ENCODE measurements around the gene GRAMD2A. TPM values are rescaled to one million over a fixed set of nuclear protein-coding genes. Genes with fewer than 3 reads are reported as not detected.

GRAMD2A gene
- total and polyA plus RNA-seq, 7 donors: 0.16 to 4.3 (median 1.6) TPM; not detected in 1

DNA sequence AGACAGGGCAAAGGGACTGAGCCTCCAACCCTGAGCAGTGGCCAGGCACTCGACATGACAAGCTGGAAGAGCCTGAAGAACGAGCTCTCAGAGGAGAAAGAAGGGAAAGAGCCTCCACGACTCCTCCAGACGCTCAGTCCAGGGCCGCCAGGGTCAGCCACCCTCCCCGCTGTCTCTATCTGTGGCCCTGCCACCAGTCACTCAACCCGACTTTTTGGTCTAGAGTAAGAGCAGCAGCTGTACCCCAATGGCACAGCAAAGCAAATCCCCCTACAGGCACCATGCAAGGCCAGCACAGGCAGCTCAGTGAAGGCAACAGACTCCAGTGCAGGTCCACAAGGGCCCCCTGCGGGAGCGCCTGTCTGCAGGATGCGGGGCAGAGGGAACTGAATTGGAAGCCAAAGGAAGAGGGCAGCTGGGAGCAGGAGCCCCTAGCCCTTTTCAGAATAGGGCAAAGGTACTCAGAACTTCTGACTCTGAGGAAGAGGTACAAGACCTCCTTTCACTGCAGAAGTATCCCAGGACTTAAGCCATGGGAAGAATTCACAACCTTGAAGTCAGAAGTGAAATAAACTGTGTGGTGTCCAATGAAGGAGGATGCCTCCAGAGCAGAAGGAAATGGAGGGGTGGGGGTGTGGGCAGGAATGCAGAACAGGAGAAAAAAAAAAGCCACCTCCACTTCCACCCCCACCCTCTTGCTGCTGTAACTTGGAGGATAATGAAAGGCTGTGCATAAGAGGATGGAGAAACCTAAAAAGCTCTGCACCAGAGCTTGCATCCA lies 8.5 kb upstream of the GRAMD2A start:
- intact Hi-C loops (cut with DNase I): no loop called here
- H3K27ac ChIP-seq: no peak overlapping the region
- WGBS, 2 donors: 92 to 96% methylated on average over 10 of the region's 10 CpGs

DNA sequence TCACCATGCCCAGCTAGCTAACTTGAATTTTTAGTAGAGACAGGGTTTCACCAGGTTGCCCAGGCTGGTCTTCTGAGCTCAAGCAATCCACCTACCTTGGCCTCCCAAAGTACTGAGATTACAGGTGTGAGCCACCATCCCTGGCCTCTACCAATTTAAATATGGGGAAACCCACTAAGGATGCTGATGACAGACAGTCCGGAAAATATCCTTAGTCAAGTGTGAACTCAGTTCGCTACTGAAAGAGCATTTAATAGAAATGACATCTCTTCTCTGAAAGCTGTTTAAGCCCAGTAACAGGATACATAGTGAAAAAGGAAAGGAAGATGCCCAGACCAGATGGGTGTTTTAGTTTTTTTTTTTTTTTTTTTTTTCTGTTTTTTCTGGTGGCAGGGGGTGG lies 7.7 kb upstream of the GRAMD2A start:
- no peak for DNase-seq
- intact Hi-C loops (cut with DNase I): no loop called here
- TF ChIP-seq, protein P1, sequence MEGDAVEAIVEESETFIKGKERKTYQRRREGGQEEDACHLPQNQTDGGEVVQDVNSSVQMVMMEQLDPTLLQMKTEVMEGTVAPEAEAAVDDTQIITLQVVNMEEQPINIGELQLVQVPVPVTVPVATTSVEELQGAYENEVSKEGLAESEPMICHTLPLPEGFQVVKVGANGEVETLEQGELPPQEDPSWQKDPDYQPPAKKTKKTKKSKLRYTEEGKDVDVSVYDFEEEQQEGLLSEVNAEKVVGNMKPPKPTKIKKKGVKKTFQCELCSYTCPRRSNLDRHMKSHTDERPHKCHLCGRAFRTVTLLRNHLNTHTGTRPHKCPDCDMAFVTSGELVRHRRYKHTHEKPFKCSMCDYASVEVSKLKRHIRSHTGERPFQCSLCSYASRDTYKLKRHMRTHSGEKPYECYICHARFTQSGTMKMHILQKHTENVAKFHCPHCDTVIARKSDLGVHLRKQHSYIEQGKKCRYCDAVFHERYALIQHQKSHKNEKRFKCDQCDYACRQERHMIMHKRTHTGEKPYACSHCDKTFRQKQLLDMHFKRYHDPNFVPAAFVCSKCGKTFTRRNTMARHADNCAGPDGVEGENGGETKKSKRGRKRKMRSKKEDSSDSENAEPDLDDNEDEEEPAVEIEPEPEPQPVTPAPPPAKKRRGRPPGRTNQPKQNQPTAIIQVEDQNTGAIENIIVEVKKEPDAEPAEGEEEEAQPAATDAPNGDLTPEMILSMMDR (IDR thresholded peaks at IDR 0.05): no peak
- peaks cover 61 to 96% (median 82%) of the 10 kb centered on the region in 4 donors for H3K36me3 ChIP-seq
- 91 to 92% methylated on average over 2 of the region's 2 CpGs for WGBS, 2 donors
- no peak overlapping the region for H3K4me3 ChIP-seq
- H3K27me3 ChIP-seq: no peaks in the 10 kb centered on the region
- no peak overlapping the region for H3K27ac ChIP-seq
- peaks cover 0 to 17% (median 13%) of the 10 kb centered on the region in 4 donors for H3K4me1 ChIP-seq
- H3K9me3 ChIP-seq: no peaks in the 10 kb centered on the region

More for the DNA sequence above, 8.5 kb upstream of the GRAMD2A start:
- H3K4me1 ChIP-seq: peaks cover 0 to 17% (median 13%) of the 10 kb centered on the region in 4 donors
- TF ChIP-seq EP300 (IDR thresholded peaks at IDR 0.05) (no peak), POLR2AphosphoS5 (IDR thresholded peaks at IDR 0.05) (no peak)
- no peak for DNase-seq
- H3K36me3 ChIP-seq: peaks cover 67 to 96% (median 84%) of the 10 kb centered on the region in 4 donors
- H3K4me3 ChIP-seq: no peak overlapping the region
- H3K27me3 ChIP-seq: no peaks in the 10 kb centered on the region
- no peaks in the 10 kb centered on the region for H3K9me3 ChIP-seq

DNA sequence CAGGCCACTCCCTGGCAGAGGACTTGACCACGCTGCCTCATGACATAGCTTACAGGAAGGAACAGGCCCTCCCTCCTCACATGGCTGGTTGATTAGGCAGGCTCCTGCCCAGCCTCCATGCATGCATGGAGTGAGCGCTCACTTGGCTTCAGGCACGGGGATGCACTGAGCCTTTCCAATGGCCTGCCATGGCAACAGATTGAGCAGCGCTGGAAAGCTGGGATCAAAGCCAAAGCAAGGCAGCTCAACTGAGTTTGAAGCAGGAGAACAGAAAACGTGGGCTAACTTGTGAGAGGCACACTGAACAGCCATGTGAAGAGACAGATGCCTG lies 5.9 kb upstream of the GRAMD2A start:
- peak; percentile 84 for DNase-seq
- 53 to 64% methylated on average over 5 of the region's 5 CpGs for WGBS, 2 donors
- Histone ChIP-seq H3K4me3 (no peak overlapping the region), H3K4me1 (peaks cover 0 to 17% (median 13%) of the 10 kb centered on the region in 4 donors), H3K36me3 (peaks cover 50 to 94% (median 76%) of the 10 kb centered on the region in 4 donors), H3K27ac (peak overlapping the region; percentile 34 to 58 (median 45)), H3K9me3 (no peaks in the 10 kb centered on the region), H3K27me3 (no peaks in the 10 kb centered on the region)
- TF ChIP-seq EP300 (IDR thresholded peaks at IDR 0.05) (no peak), POLR2A (IDR thresholded peaks at IDR 0.05) (no peak), POLR2AphosphoS5 (IDR thresholded peaks at IDR 0.05) (peak in 1 of 4 donors; percentile 62)
- TF ChIP-seq, protein P1 (IDR thresholded peaks at IDR 0.05): no peak
- intact Hi-C loops (cut with DNase I): loop anchor here (2.0 kb wide), 1 partner anchor 27 kb away; the partner anchor contains the start of gene PKM

DNA sequence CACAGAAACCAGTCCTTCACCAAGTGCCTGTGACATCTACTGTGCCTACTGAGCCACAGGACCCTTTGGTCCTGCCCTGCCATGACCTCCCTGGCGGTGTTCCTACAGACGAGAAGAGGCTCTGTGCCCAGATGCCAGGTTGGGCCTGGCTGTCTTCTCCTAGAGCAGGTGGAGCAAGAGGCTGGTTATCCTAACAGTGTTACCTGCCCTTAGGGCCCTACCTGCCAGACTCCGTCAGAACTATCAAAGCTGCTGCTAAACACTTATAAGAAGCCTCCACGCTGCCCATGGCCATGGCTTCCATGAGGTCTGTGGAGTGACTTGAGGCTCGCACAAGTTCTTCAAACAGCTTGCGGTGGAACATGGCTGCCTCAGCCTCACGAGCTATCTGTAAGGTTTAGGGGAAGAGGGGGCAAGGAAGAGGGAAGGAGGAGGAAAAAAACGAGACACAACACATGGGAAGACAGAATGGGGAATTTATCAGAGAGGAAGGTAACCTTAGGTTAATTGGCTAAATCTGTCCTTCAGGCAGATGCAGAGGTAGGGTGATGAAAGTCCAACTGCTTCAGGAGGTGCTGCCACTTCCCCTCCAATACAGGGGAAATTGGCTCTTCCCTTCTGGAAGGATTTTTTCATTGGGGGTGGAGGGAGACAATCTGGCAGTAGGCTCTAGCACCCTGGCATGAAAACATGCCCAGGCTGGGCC lies 5.4 kb upstream of the GRAMD2A start:
- intact Hi-C loops (cut with DNase I): loop anchor here (2.0 kb wide), 1 partner anchor 28 kb away; the partner anchor contains the start of gene PKM
- DNase-seq: no peak
- peaks cover 0 to 4% (median 0%) of the 10 kb centered on the region in 3 donors for H3K27me3 ChIP-seq
- peaks cover 45 to 90% (median 71%) of the 10 kb centered on the region in 4 donors for H3K36me3 ChIP-seq
- TF ChIP-seq POLR2AphosphoS5 (IDR thresholded peaks at IDR 0.05): no peak
- no peak for TF ChIP-seq EP300 (IDR thresholded peaks at IDR 0.05)
- TF ChIP-seq POLR2A (IDR thresholded peaks at IDR 0.05): no peak
- TF ChIP-seq, protein P1 (IDR thresholded peaks at IDR 0.05): no peak
- WGBS, 2 donors: 91 to 92% methylated on average over 8 of the region's 8 CpGs
- H3K9me3 ChIP-seq: no peaks in the 10 kb centered on the region
- no peak overlapping the region for H3K4me3 ChIP-seq
- peak overlapping the region; percentile 34 to 58 (median 45) for H3K27ac ChIP-seq
- H3K4me1 ChIP-seq: peaks cover 0 to 17% (median 13%) of the 10 kb centered on the region in 4 donors

DNA sequence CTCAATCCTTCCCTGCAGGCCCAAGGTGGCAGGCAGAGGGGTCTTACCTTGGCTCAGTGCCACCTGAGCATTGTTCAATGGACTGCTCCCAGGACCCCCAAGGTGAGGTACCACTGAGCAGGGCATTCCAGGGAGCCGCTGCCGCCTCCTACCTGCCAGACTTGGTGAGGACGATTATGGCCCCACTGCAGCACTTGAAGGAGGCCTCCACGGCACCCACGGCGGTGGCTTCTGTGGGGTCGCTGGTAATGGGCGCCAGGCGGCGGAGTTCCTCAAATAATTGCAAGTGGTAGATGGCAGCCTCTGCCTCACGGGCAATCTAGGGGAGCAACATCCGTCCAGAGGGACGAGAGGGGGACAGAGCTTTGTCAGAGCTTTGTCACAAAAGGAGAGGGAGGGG lies 4.7 kb upstream of the GRAMD2A start:
- Histone ChIP-seq H3K4me3 (no peak overlapping the region), H3K4me1 (peaks cover 0 to 20% (median 17%) of the 10 kb centered on the region in 4 donors), H3K27me3 (peaks cover 0 to 10% (median 0%) of the 10 kb centered on the region in 3 donors), H3K36me3 (peaks cover 39 to 84% (median 65%) of the 10 kb centered on the region in 4 donors), H3K27ac (peak overlapping the region in 3 of 4 donors; percentile 34 to 58 (median 46)), H3K9me3 (no peaks in the 10 kb centered on the region)
- no peak for DNase-seq
- no peak for TF ChIP-seq POLR2A (IDR thresholded peaks at IDR 0.05)
- TF ChIP-seq EP300 (IDR thresholded peaks at IDR 0.05): no peak
- TF ChIP-seq, protein P1 (IDR thresholded peaks at IDR 0.05): no peak
- TF ChIP-seq POLR2AphosphoS5 (IDR thresholded peaks at IDR 0.05): no peak
- intact Hi-C loops (cut with DNase I): loop anchor here (2.0 kb wide), 1 partner anchor 28 kb away; the partner anchor contains the start of gene PKM
- 95 to 96% methylated on average over 13 of the region's 13 CpGs for WGBS, 2 donors
